Posterior vena cava (tissue), 2 donors: Measurements from ENCODE around the gene ATP11A. TPM values are rescaled to one million over a fixed set of nuclear protein-coding genes. Genes with fewer than 3 reads are reported as not detected.
"Not testable (repeated sequence)": the region's sequence is repeated elsewhere in the genome, so short reads cannot be mapped to it uniquely, and the experiment has no call there.

ENCODE experiments used
- DNase-seq: peaks from one replicate; pipeline ENCODE4 v3.0.0-alpha.2; 2020; ENCODE audit warnings: low spot score
- intact Hi-C, 2 donors: fragments of 100-400 bp; cut with DNase I; formaldehyde crosslinking; loops; one replicate each; pipeline versions ENCODE4 v1.14.1 to v1.14.2; 2022 to 2023
- total RNA-seq, 2 donors: library from RNA; stranded (reverse); fragmentation: NEBNext Ultra II Directional; extraction: Animal tissue kit (Norgen Biotek cat#: 25700); gene quantifications; one replicate each; pipeline ENCODE4 v1.2.1, GENCODE V29; 2021
- donor health status: DM: yes; HTN: yes; CAD: no.
- donor health status: DM: yes; HTN: yes; CAD: no.

Gene ATP11A
- total RNA-seq, 2 donors from 2014 or later, result 52.4 to 55.5 TPM

DNA sequence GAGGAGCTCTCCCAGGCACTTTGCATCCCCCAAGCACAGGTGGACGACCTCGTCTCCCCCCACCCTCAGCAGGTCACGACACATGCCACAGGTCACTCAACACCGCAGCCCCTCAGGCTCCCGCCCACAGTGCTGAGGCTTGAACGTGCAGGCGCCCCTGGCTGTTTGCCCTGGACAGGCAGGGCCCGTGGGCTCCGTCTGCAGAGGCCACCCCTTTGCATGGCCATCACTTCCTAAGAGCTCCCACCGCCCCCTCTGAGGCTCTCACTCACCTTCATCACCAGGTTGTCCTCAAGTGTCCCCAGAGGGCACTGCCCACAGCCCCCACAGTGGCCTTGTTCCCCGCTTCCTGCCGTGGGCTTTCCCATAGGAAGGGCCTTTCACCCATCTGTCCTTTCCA, 147.1 kb downstream of the ATP11A start:
- intact Hi-C loops, result no loop called here
- peak; percentile 78 for DNase-seq

DNA sequence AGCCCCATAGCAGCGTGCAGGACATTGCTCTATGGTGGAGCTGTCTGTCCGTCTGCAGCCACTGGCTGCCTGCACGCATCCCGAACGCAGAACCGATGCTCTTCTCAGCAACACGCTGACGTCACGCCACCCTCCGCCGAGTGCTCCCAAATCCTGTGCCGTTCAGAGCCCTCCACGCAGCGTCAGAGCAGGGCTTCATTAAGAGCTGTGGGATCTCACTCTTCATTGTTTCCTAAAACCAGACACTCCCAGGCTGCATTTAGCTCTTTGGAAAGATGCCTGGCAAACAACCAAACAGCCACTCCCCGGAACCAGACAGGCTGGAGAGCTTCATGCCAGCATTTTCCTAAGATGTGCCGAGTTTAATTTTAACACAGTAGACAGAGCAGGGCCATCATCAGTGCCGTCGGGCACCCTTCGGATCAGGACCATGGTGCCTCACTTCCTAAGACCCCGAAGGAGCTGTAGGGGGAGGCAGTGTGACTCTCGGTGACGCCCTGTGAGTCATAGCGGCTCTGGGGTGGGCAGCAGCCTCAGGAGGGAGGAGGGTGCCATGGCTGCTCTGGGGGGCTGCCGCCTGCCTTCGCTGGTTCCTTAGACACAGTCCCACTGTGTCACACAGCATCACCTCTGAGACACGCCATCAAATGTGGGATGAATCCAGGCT, 147.7 kb downstream of the ATP11A start:
- intact Hi-C loops, result no loop called here
- DNase-seq, result peak; percentile 90

DNA sequence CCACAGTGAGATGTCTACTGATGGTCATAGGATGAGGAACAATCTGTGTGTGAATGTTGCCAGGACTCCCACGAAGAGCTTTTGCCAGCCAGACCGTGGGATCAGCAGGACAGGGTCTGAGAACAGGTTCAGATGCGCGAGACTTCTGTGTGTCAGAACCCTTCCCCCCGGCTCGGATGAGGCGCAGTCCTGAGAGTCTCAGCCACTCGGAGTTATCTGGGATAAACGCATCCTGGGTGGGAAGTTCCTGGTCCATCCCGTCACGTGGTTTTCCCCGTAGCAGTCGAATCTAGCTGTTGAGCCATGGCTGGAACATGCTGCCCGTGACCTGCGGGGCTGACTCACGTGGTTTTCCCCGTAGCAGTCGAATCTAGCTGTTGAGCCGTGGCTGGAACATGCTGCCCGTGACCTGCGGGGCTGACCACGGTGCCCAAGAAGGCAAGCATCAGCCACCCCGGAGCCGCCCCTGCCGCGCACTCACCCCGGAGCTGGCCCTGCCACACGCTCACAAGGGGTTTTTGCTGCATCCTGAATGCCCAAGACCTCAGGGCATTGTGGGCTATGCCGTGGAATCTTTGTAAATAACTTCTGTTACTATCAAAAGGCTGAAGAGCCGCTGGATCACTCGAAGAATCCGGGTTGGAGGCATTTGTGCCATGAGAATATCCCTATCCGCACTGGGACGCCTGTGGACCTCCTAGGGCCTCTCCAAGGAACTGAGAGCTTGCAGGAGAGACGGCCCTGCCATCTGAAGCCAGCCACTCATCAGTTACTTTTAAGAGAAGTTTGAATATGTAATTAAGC, 148.4 kb downstream of the ATP11A start:
- intact Hi-C loops, result no loop called here
- DNase-seq, result peak; percentile 72

DNA sequence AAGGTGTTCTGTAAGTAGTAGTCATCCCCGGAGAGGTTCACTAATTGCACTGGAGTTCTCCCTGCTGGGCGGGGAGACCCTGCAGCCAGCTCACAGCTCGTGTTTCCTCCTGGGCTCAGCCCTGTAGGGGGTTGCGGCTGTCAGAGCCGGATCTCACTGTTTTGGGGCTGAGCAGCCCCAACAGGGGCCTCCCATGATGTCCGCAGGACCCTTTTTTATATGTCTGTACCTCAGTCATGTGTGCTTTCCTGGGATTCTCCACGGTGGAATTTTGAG, 148.9 kb downstream of the ATP11A start:
- peak; percentile 25 for DNase-seq

DNA sequence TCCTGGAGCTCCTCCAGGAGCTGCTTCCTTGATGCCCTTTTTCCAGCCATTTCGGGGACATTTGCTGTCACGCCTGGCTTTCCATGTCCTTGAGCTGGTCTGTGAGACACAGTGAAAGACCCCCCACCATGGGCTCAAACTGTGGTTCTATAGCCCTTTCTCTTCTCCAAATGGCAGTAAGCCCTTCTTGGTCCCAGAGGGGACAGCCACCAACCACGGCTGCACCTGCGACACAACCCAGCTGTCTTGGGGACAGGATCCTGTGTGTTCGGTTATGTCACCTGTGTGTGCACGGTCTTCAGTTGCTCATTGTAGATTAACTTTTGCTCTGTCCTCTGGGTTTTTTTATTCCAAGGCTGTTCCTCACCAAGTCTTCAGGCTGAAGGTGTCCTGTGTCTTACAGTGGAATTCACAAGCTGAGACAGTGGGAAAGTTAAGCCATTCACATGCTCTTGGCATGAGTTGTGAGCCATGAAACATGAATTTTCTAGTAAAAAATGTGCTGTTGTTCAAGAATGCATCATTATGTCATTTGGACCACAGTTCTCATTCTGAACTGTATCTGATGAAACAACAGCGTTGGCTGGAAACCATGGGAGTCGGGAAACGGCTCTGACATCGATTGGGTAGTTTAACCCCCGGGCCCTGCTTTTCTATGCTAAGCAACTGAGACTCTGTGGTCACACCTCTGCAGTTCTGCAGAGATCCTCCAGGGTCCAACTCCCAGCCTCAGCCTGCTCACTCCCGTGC, 149.7 kb downstream of the ATP11A start:
- intact Hi-C loops, result no loop called here
- peak; percentile 84 for DNase-seq

More for the DNA sequence above, 148.9 kb downstream of the ATP11A start:
- intact Hi-C loops, result no loop called here

DNA sequence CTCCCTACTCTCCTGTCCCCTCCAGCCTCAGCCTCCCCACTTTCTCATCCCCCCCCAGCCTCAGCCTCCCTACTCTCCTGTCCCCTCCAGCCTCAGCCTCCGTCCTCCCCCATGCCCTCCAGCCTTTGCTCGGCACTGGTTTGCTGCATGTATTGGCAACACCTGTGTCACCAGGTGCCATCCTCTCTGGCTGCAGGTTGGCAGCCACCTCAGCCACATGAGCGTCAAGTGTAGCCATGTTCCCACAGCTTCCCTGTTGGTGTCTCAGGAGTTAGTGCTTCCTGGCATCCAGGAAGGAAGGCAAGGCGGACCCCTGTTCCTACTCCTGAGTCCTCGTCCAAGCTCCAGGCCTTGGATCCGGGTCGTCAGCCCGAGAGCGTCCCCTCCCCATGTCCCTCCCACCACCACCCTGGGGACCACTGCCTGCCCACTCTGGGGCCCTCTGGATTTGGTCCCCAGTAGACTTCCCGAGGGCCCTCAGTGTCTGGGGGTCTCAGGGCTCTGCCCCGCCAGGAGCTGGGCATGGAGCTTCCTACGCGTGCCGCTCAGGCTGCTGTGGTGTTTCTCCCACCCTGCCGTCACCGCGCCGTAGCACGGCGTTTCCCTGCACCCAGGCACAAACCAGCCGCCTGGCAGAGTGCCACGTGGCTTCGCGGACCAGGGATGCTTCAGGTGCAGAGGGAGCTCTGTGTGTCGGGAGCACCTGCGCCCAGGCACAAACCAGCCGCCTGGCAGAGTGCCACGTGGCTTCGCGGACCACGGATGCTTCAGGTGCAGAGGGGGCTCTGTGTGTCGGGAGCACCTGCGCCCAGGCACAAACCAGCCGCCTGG, 150.8 kb downstream of the ATP11A start:
- intact Hi-C loops, result no loop called here
- DNase-seq, result peak; percentile 74

DNA sequence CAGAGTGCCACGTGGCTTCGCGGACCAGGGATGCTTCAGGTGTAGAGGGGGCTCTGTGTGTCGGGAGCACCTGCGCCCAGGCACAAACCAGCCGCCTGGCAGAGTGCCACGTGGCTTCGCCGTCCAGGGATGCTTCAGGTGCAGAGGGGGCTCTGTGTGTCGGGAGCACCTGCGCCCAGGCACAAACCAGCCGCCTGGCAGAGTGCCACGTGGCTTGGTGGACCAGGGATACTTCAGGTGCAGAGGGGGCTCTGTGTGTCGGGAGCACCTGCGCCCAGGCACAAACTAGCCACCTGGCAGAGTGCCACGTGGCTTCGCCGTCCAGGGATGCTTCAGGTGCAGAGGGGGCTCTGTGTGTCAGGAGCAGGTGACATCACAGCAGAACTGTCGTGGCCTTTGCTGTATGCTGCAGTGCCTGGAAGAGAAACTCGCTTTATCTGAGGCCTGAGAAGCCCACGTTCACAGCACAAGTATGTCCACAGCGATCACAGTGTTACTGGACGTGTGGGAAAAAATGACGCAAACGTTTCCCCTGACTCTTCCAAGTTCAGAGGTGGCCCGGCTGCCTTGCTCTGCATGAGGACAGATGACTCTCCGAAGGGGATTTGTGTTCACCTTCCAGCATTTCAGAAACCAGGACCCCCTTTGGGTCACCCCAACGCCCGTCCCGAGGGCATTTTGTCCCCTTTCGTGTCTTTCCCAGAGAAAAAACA, 151.6 kb downstream of the ATP11A start:
- intact Hi-C loops, result not testable (repeated sequence)
- DNase-seq, result peak; percentile 89

DNA sequence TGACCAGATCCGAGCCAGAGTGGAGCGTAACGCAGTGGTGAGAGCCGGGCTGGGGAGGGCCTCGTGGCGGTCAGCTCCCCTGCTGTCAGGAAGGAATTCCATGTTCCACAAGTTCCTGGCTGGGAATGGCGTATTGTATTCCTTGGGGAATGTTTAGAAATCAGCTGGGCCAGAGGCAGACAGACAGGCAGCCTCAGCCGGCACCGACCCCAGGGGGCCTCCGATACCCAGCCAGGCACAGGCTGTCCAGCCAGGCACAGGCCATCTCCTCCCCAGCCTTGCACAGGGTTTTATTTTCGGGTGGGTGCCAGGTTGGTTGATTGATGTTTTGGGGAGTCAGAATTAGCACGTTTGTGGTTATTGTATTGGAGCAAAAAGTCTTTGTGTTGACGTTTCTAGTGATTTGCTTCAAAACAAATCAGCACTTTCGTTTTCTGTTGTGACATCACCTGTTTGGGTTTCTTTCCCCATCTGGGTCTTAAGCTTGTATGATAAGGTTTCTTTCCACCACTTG, 152.6 kb downstream of the ATP11A start:
- peak; percentile 89 for DNase-seq
- intact Hi-C loops, result no loop called here

DNA sequence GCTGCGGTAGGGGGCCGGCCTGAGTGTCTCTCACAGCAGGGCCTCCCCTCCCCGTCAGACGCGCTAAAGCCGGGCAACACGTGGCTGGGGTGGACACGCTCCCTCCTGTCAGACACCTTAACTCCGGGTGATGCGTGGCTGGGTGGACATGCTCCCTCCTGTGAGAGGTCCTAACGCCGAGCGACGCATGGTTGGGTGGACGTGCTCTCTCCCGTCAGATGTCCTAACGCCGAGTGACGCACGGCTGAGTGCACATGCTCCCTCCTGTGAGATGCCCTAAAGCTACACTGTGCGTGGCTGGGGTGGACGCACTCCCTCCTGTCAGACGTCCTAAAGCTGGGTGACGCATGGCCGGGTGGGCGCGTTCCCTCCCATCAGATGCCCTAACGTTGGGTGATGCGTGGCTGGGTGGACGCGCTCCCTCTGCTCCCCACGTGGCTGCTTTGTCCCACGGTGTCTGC, 153.1 kb downstream of the ATP11A start:
- intact Hi-C loops, result no loop called here
- DNase-seq, result peak; percentile 87

DNA sequence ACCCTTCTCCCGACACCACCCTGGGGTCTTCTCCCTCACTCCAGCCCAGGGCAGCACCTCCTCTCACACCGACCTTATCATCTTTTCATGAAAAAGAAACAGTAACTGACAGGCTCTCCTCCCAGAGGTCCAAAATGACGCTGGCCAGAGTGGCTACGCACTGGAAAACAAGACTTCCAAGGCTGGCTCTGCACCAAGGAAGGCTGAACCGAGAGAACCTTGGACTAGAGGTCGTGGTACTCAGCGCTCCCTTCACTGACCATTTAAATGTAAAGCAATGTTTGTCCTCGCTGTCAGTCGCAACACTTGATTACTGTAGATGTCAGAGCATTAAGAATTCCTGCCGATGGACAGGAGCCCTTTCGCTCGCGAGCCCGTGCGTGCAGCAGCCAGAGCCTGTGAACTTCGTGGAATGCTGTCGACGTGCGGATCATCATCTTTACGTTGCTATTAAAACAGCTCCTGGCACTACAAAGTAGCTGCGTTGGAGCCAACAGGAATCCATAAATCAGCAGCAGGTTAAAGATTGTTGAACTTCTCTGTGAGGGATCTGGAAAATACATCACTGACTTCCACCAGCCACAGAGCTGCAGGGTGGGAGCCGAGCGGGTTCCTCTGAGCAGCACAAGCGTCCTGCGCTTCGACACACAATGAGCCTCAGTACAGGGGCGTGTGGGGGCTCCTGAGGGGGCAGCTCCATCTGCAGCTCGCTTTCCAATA, 153.7 kb downstream of the ATP11A start:
- DNase-seq, result no peak
- intact Hi-C loops, result no loop called here

DNA sequence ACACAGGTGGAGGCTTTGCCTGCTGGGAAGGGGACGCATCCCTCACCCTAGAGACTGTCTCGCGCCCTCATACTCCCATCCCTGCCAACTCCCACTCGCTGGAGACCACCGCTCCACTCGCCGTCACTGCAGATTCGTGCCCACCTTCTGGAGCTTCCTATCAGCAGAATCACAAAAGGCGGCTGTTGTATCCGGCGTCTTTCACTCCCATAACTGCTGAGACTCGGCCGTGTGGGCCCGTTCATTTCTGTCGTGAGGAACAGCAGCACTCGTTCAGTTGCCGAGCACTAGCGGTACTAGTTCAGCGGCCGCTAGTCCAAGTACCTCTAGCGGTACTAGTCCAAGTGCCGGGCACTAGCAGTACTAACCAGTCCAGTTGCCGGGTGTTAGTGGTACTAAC, 154.6 kb downstream of the ATP11A start:
- DNase-seq, result peak; percentile 58
- intact Hi-C loops, result no loop called here

DNA sequence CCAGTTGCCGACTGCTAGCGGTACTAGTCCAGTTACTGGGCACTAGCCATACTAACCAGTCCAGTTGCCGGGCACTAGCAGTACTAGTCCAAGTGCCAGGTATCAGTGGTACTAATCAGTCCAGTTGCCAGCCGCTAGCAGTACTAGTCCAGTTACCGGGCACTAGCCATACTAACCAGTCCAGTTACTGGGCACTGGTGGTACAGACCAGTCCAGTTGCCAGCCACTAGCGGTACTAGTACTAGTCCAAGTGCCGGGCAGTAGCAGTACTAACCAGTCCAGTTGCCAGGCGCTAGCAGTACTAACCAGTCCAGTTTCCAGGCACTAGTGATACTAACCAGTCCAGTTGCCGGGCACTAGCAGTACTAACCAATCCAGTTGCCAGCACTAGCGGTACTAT, 155.0 kb downstream of the ATP11A start:
- peak; percentile 43 for DNase-seq

DNA sequence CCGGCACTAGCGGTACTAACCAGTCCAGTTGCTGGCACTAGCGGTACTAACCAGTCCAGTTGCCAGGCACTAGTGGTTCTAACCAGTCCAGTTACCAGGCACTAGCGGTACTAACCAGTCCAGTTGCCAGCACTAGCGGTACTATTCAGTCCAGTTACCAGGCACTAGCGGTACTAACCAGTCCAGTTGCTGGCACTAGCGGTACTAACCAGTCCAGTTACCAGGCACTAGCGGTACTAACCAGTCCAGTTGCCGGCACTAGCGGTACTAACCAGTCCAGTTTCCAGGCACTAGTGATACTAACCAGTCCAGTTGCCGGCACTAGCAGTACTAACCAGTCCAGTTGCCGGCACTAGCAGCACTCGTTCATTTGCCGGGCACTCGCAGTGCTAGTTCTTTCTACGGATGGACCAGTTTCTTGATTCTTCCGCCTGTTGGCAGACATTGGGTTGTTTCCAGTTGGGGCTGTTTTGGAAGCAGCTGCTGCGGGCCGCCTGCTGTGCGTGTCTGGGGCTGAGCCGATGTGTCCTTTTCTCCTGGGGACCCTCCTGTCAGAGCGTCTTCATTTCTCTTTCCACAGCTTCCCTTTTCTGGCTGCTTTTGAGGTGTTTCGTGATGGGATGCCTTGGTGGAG, 155.8 kb downstream of the ATP11A start:
- no peak for DNase-seq
- intact Hi-C loops, result no loop called here

More for the DNA sequence above, 155.0 kb downstream of the ATP11A start:
- intact Hi-C loops, result no loop called here

DNA sequence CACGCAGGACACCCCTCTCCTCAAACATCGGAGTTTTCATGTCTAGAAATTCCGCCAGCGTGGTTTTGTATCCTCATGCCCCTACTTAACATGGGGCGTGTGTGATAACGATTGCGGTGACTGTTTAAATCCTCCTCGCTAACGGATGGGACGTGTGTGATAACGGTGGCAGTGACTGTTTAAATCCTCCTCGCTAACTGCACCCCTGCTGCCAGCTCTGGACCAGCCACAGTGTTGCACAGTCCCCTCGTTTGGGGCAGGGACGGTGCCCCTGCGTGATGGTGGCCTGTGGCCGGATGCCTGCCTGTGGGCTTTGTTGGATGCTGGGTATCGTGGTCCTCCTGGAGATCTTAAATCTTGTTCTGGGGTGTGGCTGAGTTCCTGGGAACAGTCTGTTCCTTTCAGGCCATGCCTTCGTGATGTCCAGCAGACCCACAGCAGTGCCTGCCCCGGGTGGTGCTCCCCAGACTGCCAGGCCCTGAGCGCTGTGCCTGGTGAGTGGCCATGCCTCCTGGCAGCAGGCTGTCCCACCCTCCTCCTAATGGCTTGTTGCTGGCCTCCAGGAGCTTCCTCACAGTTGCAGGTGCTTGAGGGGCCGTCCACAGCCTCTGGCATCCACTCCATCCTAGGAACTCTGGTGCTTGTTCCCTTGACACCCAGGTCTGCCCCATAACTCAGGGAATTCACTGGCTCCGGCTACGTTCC, 156.7 kb downstream of the ATP11A start:
- intact Hi-C loops, result no loop called here
- peak; percentile 50 for DNase-seq

DNA sequence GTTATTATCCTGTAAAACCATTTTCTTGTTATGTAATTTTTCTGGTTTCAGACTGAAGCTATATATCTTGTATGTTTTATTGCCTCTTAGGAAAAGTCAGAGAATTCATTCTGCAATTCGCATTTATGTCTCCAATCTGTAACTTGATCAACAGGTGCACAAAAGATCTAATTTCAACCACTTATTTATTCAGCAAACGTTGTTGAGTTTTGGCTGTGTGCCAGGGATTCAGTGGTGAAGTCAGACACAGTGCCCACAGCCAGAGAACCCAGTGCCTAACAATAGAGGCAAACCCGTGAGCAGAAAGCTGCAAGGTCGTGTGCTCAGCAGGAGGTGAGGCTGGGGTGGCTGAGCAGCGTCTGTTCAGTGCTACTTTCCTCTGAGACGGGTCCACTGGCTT, 159.7 kb downstream of the ATP11A start:
- no peak for DNase-seq
- intact Hi-C loops, result no loop called here

DNA sequence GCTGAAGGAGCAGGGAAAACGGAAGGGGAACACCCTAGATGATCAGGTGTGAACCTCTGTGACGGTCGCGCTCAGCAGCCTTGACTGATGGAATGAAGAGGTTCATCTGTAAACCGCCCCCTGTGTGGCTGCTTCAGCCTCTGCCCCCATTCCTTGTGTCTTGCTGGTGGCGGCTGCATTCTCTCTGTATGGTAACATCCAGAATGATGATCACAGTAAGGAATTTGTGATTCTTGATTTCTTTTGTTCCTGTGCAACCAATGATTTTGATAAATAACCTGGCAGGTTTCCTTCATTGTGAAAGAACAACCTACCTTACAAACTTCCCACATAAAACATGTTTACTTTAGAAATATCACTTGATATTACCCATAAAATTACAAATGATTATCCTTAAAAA, 160.4 kb downstream of the ATP11A start:
- peak; percentile 49 for DNase-seq
- intact Hi-C loops, result no loop called here
